Osteoblast (primary cell): ENCODE data around the gene TRIM66. TPM values are rescaled to one million over a fixed set of nuclear protein-coding genes. Genes with fewer than 3 reads are reported as not detected.

Experiments used
- DNase-seq: peaks from one replicate; pipeline ENCODE4 v3.0.0; 2011; ENCODE audit warnings: low spot score, mixed read lengths; ENCODE audit not compliant: insufficient read length; ENCODE audit errors: missing footprints
- H2AFZ ChIP-seq: 2 replicates; pipeline ENCODE4 v1.6.0; 2011; ENCODE audit warnings: mild to moderate bottlenecking, low read length
- H3K27ac ChIP-seq: 2 replicates; pipeline ENCODE4 v1.5.1; 2011; ENCODE audit warnings: mild to moderate bottlenecking, low read depth, low read length, moderate library complexity
- H3K27me3 ChIP-seq: 2 replicates; pipeline ENCODE4 v1.6.0; 2012; ENCODE audit warnings: mild to moderate bottlenecking, control low read depth, inconsistent platforms, low read length, moderate library complexity; ENCODE audit not compliant: insufficient read depth
- H3K36me3 ChIP-seq: 2 replicates; pipeline ENCODE4 v1.5.1; 2011; ENCODE audit warnings: mild to moderate bottlenecking, low read length, control low read depth, moderate library complexity; ENCODE audit not compliant: insufficient read depth
- H3K4me1 ChIP-seq: 2 replicates; pipeline ENCODE4 v1.5.1; 2011; ENCODE audit warnings: mild to moderate bottlenecking, low read length, control low read depth, moderate library complexity; ENCODE audit not compliant: insufficient read depth
- H3K4me2 ChIP-seq: 2 replicates; pipeline ENCODE4 v1.6.0; 2011; ENCODE audit warnings: mild to moderate bottlenecking, low read length; ENCODE audit not compliant: insufficient read depth
- H3K4me3 ChIP-seq: fragments of 200-600 bp; sonication (generic); 3 replicates; pipeline ENCODE4 v1.5.1; 2012; ENCODE audit warnings: mild to moderate bottlenecking, low read length, inconsistent platforms; ENCODE audit not compliant: insufficient read depth
- H3K79me2 ChIP-seq: 2 replicates; pipeline ENCODE4 v1.6.0; 2012; ENCODE audit warnings: mild to moderate bottlenecking, low read length, control low read depth, inconsistent platforms; ENCODE audit not compliant: insufficient read depth
- H3K9me3 ChIP-seq: 2 replicates; pipeline ENCODE4 v1.5.1; 2011; ENCODE audit warnings: low read depth, low read length, control low read depth
- H4K20me1 ChIP-seq: 2 replicates; pipeline ENCODE4 v1.6.0; 2012; ENCODE audit warnings: mild to moderate bottlenecking, low read length, control low read depth; ENCODE audit not compliant: insufficient read depth
- CTCF ChIP-seq: IDR thresholded peaks from 2 replicates; pipeline ENCODE4 v1.5.1; 2011; ENCODE audit warnings: mild to moderate bottlenecking, low read depth, low read length, moderate library complexity; ENCODE audit errors: extremely low read depth
- total RNA-seq: library from RNA; depleted of rRNA; stranded (reverse); fragments of >200 nt; gene quantifications from 2 replicates; pipeline ENCODE4 v1.2.3, GENCODE V29; 2012

TRIM66 gene
- total RNA-seq, 1 donor = 9.0 TPM

DNA sequence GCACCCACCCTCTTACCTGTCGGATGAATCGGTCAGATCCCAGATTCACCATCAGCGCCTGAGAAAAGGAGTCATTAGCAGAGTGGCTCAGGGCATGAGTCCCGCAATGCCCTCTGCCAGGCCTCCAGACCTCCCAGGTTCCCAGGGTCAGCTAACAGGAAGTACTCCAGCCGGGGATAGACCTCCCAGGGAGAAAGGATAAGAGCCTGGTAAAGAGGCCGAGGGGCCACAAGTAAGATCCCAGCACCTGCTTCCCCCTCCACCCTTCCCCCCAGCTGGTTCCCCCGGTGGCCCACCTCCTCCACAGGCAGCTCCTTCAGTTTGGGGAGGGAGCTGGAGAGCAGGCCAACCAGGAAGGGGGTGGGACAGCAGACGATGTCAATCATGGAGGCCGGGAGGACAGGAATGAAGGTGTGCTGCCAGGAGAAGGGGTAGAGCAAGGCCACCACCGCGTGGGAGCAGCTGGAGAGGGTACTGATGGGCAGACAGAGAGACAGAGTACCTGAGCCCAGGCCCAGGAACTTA lies 16.5 kb upstream of the TRIM66 start:
- no peak overlapping the region for H2AFZ ChIP-seq
- peak; percentile 26 for DNase-seq
- no peak for TF ChIP-seq CTCF
- H3K36me3 ChIP-seq = peaks cover 62% of the 10 kb centered on the region
- no peak overlapping the region for H3K4me3 ChIP-seq
- H3K27ac ChIP-seq = no peak overlapping the region
- no peaks in the 10 kb centered on the region for H3K9me3 ChIP-seq
- no peaks in the 10 kb centered on the region for H3K27me3 ChIP-seq
- H3K79me2 ChIP-seq = peaks cover 5% of the 10 kb centered on the region
- no peaks in the 10 kb centered on the region for H4K20me1 ChIP-seq
- H3K4me1 ChIP-seq = peaks cover 16% of the 10 kb centered on the region
- H3K4me2 ChIP-seq = no peak overlapping the region

DNA sequence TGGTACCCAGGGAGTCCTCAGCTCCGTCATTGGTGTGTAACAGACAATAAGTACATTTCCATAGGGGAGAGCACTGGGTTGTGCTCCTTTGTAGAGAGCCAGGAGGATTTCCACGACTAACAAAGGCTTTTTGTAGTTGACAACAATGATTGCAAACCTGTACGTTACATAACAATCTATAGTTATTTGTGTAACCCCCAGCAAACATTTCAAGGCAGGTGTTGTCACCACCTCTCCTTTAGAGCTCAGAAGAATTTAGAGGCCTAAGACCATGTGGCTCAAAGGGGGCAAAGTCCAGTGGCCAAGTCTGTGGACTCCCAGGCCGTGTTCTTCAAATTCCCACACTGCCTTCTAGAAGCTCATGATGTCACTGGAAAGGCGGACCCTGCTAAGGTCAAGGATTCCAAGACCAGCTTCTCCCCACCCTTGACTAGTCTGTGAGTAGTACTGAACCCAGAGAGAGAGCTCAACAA lies 15.9 kb upstream of the TRIM66 start:
- H4K20me1 ChIP-seq = no peaks in the 10 kb centered on the region
- peaks cover 21% of the 10 kb centered on the region for H3K4me1 ChIP-seq
- DNase-seq = no peak
- H3K79me2 ChIP-seq = peaks cover 5% of the 10 kb centered on the region
- H2AFZ ChIP-seq = no peak overlapping the region
- no peak for TF ChIP-seq CTCF
- H3K36me3 ChIP-seq = peaks cover 67% of the 10 kb centered on the region
- no peak overlapping the region for H3K4me3 ChIP-seq
- no peak overlapping the region for H3K4me2 ChIP-seq
- H3K27me3 ChIP-seq = no peaks in the 10 kb centered on the region
- H3K27ac ChIP-seq = no peak overlapping the region
- no peaks in the 10 kb centered on the region for H3K9me3 ChIP-seq

DNA sequence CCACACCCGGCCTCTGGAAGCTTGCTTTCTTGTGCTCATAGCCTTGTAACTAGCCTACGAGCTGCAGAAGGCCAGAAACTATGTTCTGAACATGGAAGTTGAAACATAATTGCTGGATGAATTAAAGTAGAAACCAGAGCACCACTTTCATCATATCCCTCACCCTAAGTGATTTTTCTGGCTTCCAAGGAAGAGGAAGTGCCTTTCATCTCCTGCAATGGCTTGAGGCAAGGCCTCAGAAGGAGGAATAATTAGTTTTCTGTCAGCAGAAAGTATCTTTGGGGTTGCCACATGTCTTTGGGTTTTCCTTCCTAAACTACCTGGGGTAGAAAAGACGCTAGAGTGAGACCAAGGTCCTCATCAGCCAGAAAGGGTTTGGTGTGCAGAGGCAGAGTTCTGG lies 14.6 kb upstream of the TRIM66 start:
- peaks cover 73% of the 10 kb centered on the region for H3K36me3 ChIP-seq

DNA sequence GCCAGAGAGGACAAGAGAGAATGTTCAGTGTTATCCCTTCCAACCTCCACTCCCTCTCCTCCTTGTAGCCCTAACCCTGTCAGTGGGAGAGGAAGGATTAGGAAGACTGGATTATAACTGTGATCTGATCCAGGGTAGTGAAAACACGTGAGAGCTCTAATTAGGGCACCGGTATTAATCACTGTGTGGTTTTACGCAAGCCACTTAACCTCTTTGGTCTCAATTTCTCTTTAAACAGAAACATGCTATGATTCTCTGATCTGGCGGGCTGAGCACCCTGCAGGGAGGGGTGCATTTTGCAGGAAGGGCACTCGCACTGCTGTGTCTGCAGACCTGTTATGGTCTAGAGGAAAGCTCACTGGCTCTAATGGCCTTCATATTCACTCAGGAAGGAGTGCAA lies 11.7 kb upstream of the TRIM66 start:
- no peak overlapping the region for H3K4me2 ChIP-seq
- H3K36me3 ChIP-seq = peaks cover 78% of the 10 kb centered on the region
- H3K9me3 ChIP-seq = no peaks in the 10 kb centered on the region
- H4K20me1 ChIP-seq = no peaks in the 10 kb centered on the region
- H3K27me3 ChIP-seq = no peaks in the 10 kb centered on the region
- H2AFZ ChIP-seq = no peak overlapping the region
- peak overlapping the region; percentile 80 for H3K27ac ChIP-seq
- DNase-seq = no peak
- TF ChIP-seq CTCF = no peak
- H3K4me1 ChIP-seq = peaks cover 27% of the 10 kb centered on the region
- peaks cover 4% of the 10 kb centered on the region for H3K79me2 ChIP-seq
- H3K4me3 ChIP-seq = no peak overlapping the region

More for the DNA sequence above, 14.6 kb upstream of the TRIM66 start:
- H2AFZ ChIP-seq = no peak overlapping the region
- no peak for DNase-seq
- no peak overlapping the region for H3K4me3 ChIP-seq
- H3K4me2 ChIP-seq = no peak overlapping the region
- H3K27ac ChIP-seq = no peak overlapping the region
- H3K4me1 ChIP-seq = peaks cover 33% of the 10 kb centered on the region
- no peaks in the 10 kb centered on the region for H3K27me3 ChIP-seq
- no peaks in the 10 kb centered on the region for H4K20me1 ChIP-seq
- no peaks in the 10 kb centered on the region for H3K9me3 ChIP-seq
- peaks cover 5% of the 10 kb centered on the region for H3K79me2 ChIP-seq
- TF ChIP-seq CTCF = no peak
